Hepatocyte (in vitro differentiated cells): ENCODE measurements around the gene STK11IP. TPM values are rescaled to one million over a fixed set of nuclear protein-coding genes. Genes with fewer than 3 reads are reported as not detected.

Experiments
- DNase-seq: peaks from one replicate; pipeline ENCODE4 v3.0.0-alpha.2; 2016; ENCODE audit warnings: low spot score
- H2AFZ ChIP-seq: fragments of 200-600 bp; sonication (generic); 2 replicates; pipeline ENCODE4 v1.6.0; 2016; ENCODE audit warnings: antibody characterized with exemption, mild to moderate bottlenecking
- H3K27ac ChIP-seq: fragments of 200-600 bp; sonication (generic); 2 replicates; pipeline ENCODE4 v1.5.1; 2016; ENCODE audit warnings: mild to moderate bottlenecking
- H3K27me3 ChIP-seq: fragments of 200-600 bp; sonication (generic); 2 replicates; pipeline ENCODE4 v1.6.1; 2016
- H3K36me3 ChIP-seq: fragments of 200-600 bp; sonication (generic); replicated peaks from 2 replicates; pipeline ENCODE4 v1.5.1; 2016; ENCODE audit warnings: low read depth; ENCODE audit not compliant: insufficient read depth
- H3K4me1 ChIP-seq: fragments of 200-600 bp; sonication (generic); 2 replicates; pipeline ENCODE4 v1.5.1; 2016; ENCODE audit warnings: mild to moderate bottlenecking, moderate library complexity; ENCODE audit not compliant: insufficient read depth
- H3K4me2 ChIP-seq: fragments of 200-600 bp; sonication (generic); 2 replicates; pipeline ENCODE4 v1.6.0; 2016
- H3K4me3 ChIP-seq: fragments of 200-600 bp; sonication (generic); 2 replicates; pipeline ENCODE4 v1.5.1; 2016; ENCODE audit warnings: mild to moderate bottlenecking
- H3K79me2 ChIP-seq: fragments of 200-600 bp; sonication (generic); 2 replicates; pipeline ENCODE4 v1.6.0; 2017; ENCODE audit warnings: mild to moderate bottlenecking
- H3K9me2 ChIP-seq: fragments of 200-600 bp; sonication (generic); replicated peaks from 2 replicates; pipeline ENCODE4 v1.6.0; 2017; ENCODE audit warnings: mild to moderate bottlenecking; ENCODE audit not compliant: insufficient read depth
- H3K9me3 ChIP-seq: fragments of 200-600 bp; sonication (generic); 2 replicates; pipeline ENCODE4 v1.5.1; 2016; ENCODE audit warnings: low read depth, mild to moderate bottlenecking
- H4K20me1 ChIP-seq: fragments of 200-600 bp; sonication (generic); 2 replicates; pipeline ENCODE4 v1.6.0; 2016; ENCODE audit warnings: mild to moderate bottlenecking; ENCODE audit not compliant: insufficient read depth, poor library complexity, severe bottlenecking
- EZH2 ChIP-seq: fragments of 200-600 bp; sonication (generic); IDR thresholded peaks from 2 replicates; pipeline ENCODE4 v1.6.1; 2016; ENCODE audit warnings: antibody characterized with exemption, mild to moderate bottlenecking, borderline replicate concordance
- EZH2phosphoT487 ChIP-seq: fragments of 200-600 bp; sonication (generic); IDR thresholded peaks from one replicate; pipeline ENCODE4 v1.6.1; 2018; ENCODE audit warnings: antibody characterized with exemption, mild to moderate bottlenecking, low read depth, moderate library complexity; ENCODE audit not compliant: unreplicated experiment, severe bottlenecking
- WGBS: methylation state at CpG from one replicate; pipeline ENCODE4 v1.1.6; 2016; ENCODE audit warnings: low lambda C conversion rate; ENCODE audit errors: missing lambda C conversion rate; 5-methylcytosine and 5-hydroxymethylcytosine counted together
- polyA plus RNA-seq: library from polyadenylated mRNA; unstranded; fragments of >200 nt; fragmentation: Nextera tagmentation; extraction: Ambion mirVana; gene quantifications from 2 replicates; pipeline ENCODE4 v1.2.1, GENCODE V29; 2016
- total RNA-seq: library from RNA; depleted of rRNA; stranded (reverse); fragments of >200 nt; gene quantifications from 2 replicates; pipeline ENCODE4 v1.2.3, GENCODE V29; 2014
- TF ChIP-seq, protein P1 (sequence below): fragments of 200-600 bp; sonication (generic); IDR thresholded peaks from 2 replicates; pipeline ENCODE4 v1.5.1; 2016; ENCODE audit warnings: antibody characterized with exemption, mild to moderate bottlenecking; ENCODE audit not compliant: poor library complexity

Gene STK11IP
- total and polyA plus RNA-seq, 2 experiments from 2014 or later = 16.7 to 17.6 TPM

DNA sequence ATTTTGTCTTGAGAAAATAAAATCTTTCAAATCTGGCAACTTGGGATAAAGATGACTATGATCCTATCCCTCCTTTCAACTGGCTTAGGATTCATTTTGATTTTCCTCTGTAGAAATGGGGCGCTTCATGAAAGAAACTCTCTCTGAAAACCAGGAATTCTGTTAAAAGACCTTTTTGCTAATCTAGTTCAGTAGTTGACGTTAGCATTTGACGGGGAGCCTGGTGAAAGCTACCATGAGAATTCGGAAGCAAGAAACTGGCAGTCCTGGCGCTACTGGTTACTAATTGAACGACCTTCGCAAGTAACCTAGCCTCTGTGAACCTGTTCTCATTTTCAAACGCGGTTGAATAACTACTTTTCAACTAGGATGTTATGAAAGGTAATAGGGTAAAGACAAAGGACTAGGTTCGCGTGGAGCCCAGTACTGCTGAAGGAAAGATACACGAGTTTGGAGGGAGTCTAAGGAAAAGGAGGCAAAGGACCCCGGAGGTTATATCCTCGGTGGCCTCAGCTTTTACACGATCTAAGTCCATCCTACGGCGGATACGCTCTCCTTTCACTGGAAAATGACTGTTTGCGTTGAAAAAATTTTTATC lies 604 bp upstream of the STK11IP start:
- Histone ChIP-seq H3K9me2 (no peaks in the 10 kb centered on the region), H3K4me1 (peaks cover 18% of the 10 kb centered on the region), H3K9me3 (no peaks in the 10 kb centered on the region), H3K4me3 (peak overlapping the region; percentile 50), H4K20me1 (no peaks in the 10 kb centered on the region), H3K27me3 (no peaks in the 10 kb centered on the region), H2AFZ (peak overlapping the region; percentile 29), H3K4me2 (peak overlapping the region; percentile 71), H3K36me3 (no peaks in the 10 kb centered on the region), H3K27ac (peak overlapping the region; percentile 97), H3K79me2 (peaks cover 6% of the 10 kb centered on the region)
- peak; percentile 37 for DNase-seq
- 8% methylated on average over 19 of the region's 19 CpGs for WGBS
- TF ChIP-seq EZH2phosphoT487 = no peak
- TF ChIP-seq, protein P1, sequence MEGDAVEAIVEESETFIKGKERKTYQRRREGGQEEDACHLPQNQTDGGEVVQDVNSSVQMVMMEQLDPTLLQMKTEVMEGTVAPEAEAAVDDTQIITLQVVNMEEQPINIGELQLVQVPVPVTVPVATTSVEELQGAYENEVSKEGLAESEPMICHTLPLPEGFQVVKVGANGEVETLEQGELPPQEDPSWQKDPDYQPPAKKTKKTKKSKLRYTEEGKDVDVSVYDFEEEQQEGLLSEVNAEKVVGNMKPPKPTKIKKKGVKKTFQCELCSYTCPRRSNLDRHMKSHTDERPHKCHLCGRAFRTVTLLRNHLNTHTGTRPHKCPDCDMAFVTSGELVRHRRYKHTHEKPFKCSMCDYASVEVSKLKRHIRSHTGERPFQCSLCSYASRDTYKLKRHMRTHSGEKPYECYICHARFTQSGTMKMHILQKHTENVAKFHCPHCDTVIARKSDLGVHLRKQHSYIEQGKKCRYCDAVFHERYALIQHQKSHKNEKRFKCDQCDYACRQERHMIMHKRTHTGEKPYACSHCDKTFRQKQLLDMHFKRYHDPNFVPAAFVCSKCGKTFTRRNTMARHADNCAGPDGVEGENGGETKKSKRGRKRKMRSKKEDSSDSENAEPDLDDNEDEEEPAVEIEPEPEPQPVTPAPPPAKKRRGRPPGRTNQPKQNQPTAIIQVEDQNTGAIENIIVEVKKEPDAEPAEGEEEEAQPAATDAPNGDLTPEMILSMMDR = no peak
- TF ChIP-seq EZH2 = no peak

- peaks cover 6% of the 10 kb centered on the region for H3K79me2 ChIP-seq
- H2AFZ ChIP-seq = peak overlapping the region; percentile 47
- DNase-seq = no peak
- H3K4me3 ChIP-seq = peak overlapping the region; percentile 50
- H3K9me3 ChIP-seq = no peaks in the 10 kb centered on the region
- H3K36me3 ChIP-seq = no peaks in the 10 kb centered on the region
- H3K27me3 ChIP-seq = no peaks in the 10 kb centered on the region
- H3K4me2 ChIP-seq = peak overlapping the region; percentile 77
- H3K4me1 ChIP-seq = peaks cover 18% of the 10 kb centered on the region
- 33% methylated on average over 9 of the region's 9 CpGs for WGBS
- no peaks in the 10 kb centered on the region for H3K9me2 ChIP-seq
- H3K27ac ChIP-seq = peak overlapping the region; percentile 78
- no peaks in the 10 kb centered on the region for H4K20me1 ChIP-seq
- no peak for TF ChIP-seq EZH2
- TF ChIP-seq EZH2phosphoT487 = no peak
Observed at GRCh38 chr2:219598308-219599078, 836 bp downstream of the STK11IP start.

DNA sequence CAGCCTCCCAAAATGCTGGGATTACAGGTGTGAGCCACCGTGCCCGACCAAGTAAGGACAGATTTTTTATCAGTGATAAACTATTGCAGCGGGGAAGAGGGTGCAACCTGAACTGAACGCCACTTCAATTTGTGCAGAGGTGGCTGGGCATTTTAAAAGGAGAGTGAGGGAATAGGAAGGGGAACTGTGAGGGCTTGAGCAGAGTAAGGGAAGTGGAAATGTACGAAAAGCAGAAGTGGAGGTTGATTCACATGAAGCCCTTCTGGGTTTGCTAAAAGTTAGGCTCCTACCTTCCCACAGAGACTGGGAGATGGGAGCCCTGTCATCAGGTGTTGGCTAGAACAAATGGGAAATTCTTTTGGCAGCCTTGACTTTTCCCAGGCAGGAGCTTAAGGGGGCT lies 6.1 kb downstream of the STK11IP start:
- no peaks in the 10 kb centered on the region for H3K36me3 ChIP-seq
- no peak for DNase-seq

DNA sequence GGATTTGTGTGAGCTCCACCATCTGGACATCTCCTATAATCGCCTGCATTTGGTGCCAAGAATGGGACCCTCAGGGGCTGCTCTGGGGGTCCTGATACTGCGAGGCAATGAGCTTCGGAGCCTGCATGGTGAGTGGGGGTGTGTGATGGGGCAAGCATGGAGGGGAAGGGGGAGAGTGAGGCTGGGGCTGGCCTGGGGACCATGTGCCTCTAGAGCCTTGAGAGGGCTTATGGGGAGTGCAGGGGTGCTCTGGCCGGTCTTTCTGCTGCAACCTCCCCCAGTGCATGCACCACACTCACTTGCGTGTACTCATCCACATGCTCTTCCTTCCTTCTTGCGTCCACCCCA lies 7.9 kb downstream of the STK11IP start:
- H4K20me1 ChIP-seq = no peaks in the 10 kb centered on the region
- no peaks in the 10 kb centered on the region for H3K9me2 ChIP-seq
- no peak overlapping the region for H3K4me2 ChIP-seq
- no peaks in the 10 kb centered on the region for H3K4me1 ChIP-seq
- no peak overlapping the region for H2AFZ ChIP-seq
- TF ChIP-seq, protein P1 = no peak
- TF ChIP-seq EZH2 = no peak
- TF ChIP-seq EZH2phosphoT487 = no peak
- no peak for DNase-seq
- no peak overlapping the region for H3K27ac ChIP-seq
- H3K27me3 ChIP-seq = no peaks in the 10 kb centered on the region
- H3K36me3 ChIP-seq = no peaks in the 10 kb centered on the region
- H3K9me3 ChIP-seq = no peaks in the 10 kb centered on the region
- no peak overlapping the region for H3K4me3 ChIP-seq
- WGBS = 90% methylated on average over 5 of the region's 6 CpGs
- H3K79me2 ChIP-seq = no peaks in the 10 kb centered on the region

More for the DNA sequence above, 6.1 kb downstream of the STK11IP start:
- Histone ChIP-seq H4K20me1 (no peaks in the 10 kb centered on the region), H3K9me2 (no peaks in the 10 kb centered on the region), H3K4me1 (no peaks in the 10 kb centered on the region), H3K4me3 (no peak overlapping the region), H2AFZ (no peak overlapping the region), H3K27me3 (no peaks in the 10 kb centered on the region), H3K27ac (no peak overlapping the region), H3K79me2 (peaks cover 4% of the 10 kb centered on the region), H3K4me2 (no peak overlapping the region), H3K9me3 (no peaks in the 10 kb centered on the region)
- TF ChIP-seq EZH2phosphoT487 = no peak
- no peak for TF ChIP-seq EZH2
- TF ChIP-seq, protein P1 = no peak
- WGBS = 91% methylated on average over 5 of the region's 5 CpGs
